ENCODE data around the gene PCP4L1.
"Not testable (repeated sequence)": the region's sequence is repeated elsewhere in the genome, so short reads cannot be mapped to it uniquely, and the experiment has no call there.

Gene PCP4L1

GRCh38 chr1:161258439-161259344 lies at the start of gene PCP4L1:
PCP4L1 (plus strand) TSS chr1:161258745; CDS start chr1:161258975, 230 bp downstream.
- DNase-seq (ENCODE audit: low read depth, low spot score), result peak; percentile 4

GRCh38 chr1:161209790-161210409 lies 48.6 kb upstream of the PCP4L1 start:
- DNase-seq (ENCODE audit: low read depth, low spot score), result peak; percentile 45

- DNase-seq (ENCODE audit: low read depth, low spot score), result no peak
These were observed 44.2 kb upstream of the PCP4L1 start for GRCh38 chr1:161214369-161214768.

- no peak for DNase-seq (ENCODE audit: low read depth, low spot score)
These were observed 43.5 kb upstream of the PCP4L1 start, which contains the start of gene FCER1G for GRCh38 chr1:161215076-161215475. FCER1G (plus strand) TSS chr1:161215295; CDS start chr1:161215322, 27 bp downstream.

GRCh38 chr1:161216945-161217712 lies 41.4 kb upstream of the PCP4L1 start:
- DNase-seq (ENCODE audit: low read depth, low spot score), result no peak

- no peak for DNase-seq (ENCODE audit: low read depth, low spot score)
These were observed 40.7 kb upstream of the PCP4L1 start for GRCh38 chr1:161217831-161218230.

GRCh38 chr1:161218301-161219077 lies 40.1 kb upstream of the PCP4L1 start:
- DNase-seq (ENCODE audit: low read depth, low spot score), result no peak

GRCh38 chr1:161219078-161219892 lies 39.3 kb upstream of the PCP4L1 start:
- DNase-seq (ENCODE audit: low read depth, low spot score), result no peak

GRCh38 chr1:161220002-161220401 lies 38.5 kb upstream of the PCP4L1 start:
- no peak for DNase-seq (ENCODE audit: low read depth, low spot score)

GRCh38 chr1:161222175-161223019 lies 36.1 kb upstream of the PCP4L1 start:
- DNase-seq (ENCODE audit: low read depth, low spot score), result no peak

- no peak for DNase-seq (ENCODE audit: low read depth, low spot score)
These were observed 34.5 kb upstream of the PCP4L1 start for GRCh38 chr1:161223805-161224694.

GRCh38 chr1:161224695-161225087 lies 33.9 kb upstream of the PCP4L1 start:
- not testable (repeated sequence) for DNase-seq (ENCODE audit: low read depth, low spot score)

- no peak for DNase-seq (ENCODE audit: low read depth, low spot score)
These were observed 33.4 kb upstream of the PCP4L1 start for GRCh38 chr1:161225178-161225533.

GRCh38 chr1:161225534-161226319 lies 32.8 kb upstream of the PCP4L1 start, which contains the start of gene TOMM40L:
TOMM40L (plus strand) TSS chr1:161226060; CDS start chr1:161226490, 430 bp downstream.
- DNase-seq (ENCODE audit: low read depth, low spot score), result peak; percentile 82

GRCh38 chr1:161226320-161226711 lies 32.2 kb upstream of the PCP4L1 start:
- no peak for DNase-seq (ENCODE audit: low read depth, low spot score)

GRCh38 chr1:161226759-161227158 lies 31.8 kb upstream of the PCP4L1 start:
- no peak for DNase-seq (ENCODE audit: low read depth, low spot score)

- DNase-seq (ENCODE audit: low read depth, low spot score), result peak; percentile 80
These were observed 31.2 kb upstream of the PCP4L1 start for GRCh38 chr1:161227196-161227871.
